Nephron (organoid): Measurements from ENCODE around the gene CERS1.

Experiments used
- H3K27ac Mint-ChIP-seq, 3 experiments: 2 replicates each; pipeline ENCODE4 v1.8.0; 2020; ENCODE audit warnings: mixed read lengths in 3 of 3, mild to moderate bottlenecking in 2 of 3, moderate library complexity in 1 of 3
- H3K27me3 Mint-ChIP-seq: 2 replicates; pipeline ENCODE4 v1.8.0; 2021; ENCODE audit warnings: low read depth, mild to moderate bottlenecking, moderate library complexity, mixed read lengths
- H3K36me3 Mint-ChIP-seq: 2 replicates; pipeline ENCODE4 v1.8.0; 2020; ENCODE audit warnings: low read depth, mixed read lengths
- H3K4me1 Mint-ChIP-seq: 2 replicates; pipeline ENCODE4 v1.8.0; 2020; ENCODE audit warnings: mixed read lengths
- H3K4me3 Mint-ChIP-seq, 3 experiments: 2 replicates each; pipeline ENCODE4 v1.8.0; 2020; ENCODE audit warnings: mild to moderate bottlenecking in 3 of 3, mixed read lengths in 3 of 3, moderate library complexity in 2 of 3
- H3K9me3 Mint-ChIP-seq: 2 replicates; pipeline ENCODE4 v1.8.0; 2020; ENCODE audit warnings: mixed read lengths
- TF ChIP-seq, protein P1 (sequence below), 3 experiments: fragments of 200-600 bp; sonication (generic); IDR thresholded peaks; one replicate each; pipeline ENCODE4 v1.5.0; 2021; ENCODE audit warnings: antibody characterized with exemption in 3 of 3; ENCODE audit not compliant: unreplicated experiment in 3 of 3

The CERS1 gene

GRCh38 chr19:18849838-18850400, 46.0 kb downstream of the CERS1 start:
- TF ChIP-seq, protein P1, sequence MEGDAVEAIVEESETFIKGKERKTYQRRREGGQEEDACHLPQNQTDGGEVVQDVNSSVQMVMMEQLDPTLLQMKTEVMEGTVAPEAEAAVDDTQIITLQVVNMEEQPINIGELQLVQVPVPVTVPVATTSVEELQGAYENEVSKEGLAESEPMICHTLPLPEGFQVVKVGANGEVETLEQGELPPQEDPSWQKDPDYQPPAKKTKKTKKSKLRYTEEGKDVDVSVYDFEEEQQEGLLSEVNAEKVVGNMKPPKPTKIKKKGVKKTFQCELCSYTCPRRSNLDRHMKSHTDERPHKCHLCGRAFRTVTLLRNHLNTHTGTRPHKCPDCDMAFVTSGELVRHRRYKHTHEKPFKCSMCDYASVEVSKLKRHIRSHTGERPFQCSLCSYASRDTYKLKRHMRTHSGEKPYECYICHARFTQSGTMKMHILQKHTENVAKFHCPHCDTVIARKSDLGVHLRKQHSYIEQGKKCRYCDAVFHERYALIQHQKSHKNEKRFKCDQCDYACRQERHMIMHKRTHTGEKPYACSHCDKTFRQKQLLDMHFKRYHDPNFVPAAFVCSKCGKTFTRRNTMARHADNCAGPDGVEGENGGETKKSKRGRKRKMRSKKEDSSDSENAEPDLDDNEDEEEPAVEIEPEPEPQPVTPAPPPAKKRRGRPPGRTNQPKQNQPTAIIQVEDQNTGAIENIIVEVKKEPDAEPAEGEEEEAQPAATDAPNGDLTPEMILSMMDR (IDR thresholded peaks at IDR 0.05; ENCODE audit: unreplicated experiment in 3 of 3): no peak
- Mint-ChIP-seq H3K27me3 (no peaks in the 10 kb centered on the region), H3K4me1 (peaks cover 64% of the 10 kb centered on the region), H3K36me3 (peaks cover 40% of the 10 kb centered on the region), H3K9me3 (no peaks in the 10 kb centered on the region), H3K4me3 (peak overlapping the region; percentile 58 to 66 (median 66)), H3K27ac (peak overlapping the region; percentile 87 to 99 (median 99))

GRCh38 chr19:18848878-18849661, 46.9 kb downstream of the CERS1 start:
- H3K36me3 Mint-ChIP-seq: peaks cover 31% of the 10 kb centered on the region
- peak overlapping the region; percentile 87 to 99 (median 99) for H3K27ac Mint-ChIP-seq
- H3K4me3 Mint-ChIP-seq: peak overlapping the region; percentile 66 to 70 (median 68)
- TF ChIP-seq, protein P1 (IDR thresholded peaks at IDR 0.05; ENCODE audit: unreplicated experiment in 3 of 3): no peak
- no peaks in the 10 kb centered on the region for H3K9me3 Mint-ChIP-seq
- H3K27me3 Mint-ChIP-seq: no peaks in the 10 kb centered on the region
- H3K4me1 Mint-ChIP-seq: peaks cover 64% of the 10 kb centered on the region

GRCh38 chr19:18847549-18848463, 48.2 kb downstream of the CERS1 start:
- Mint-ChIP-seq H3K27me3 (no peaks in the 10 kb centered on the region), H3K4me3 (peak overlapping the region; percentile 17 to 70 (median 49)), H3K27ac (peak overlapping the region; percentile 87 to 99 (median 99)), H3K36me3 (peaks cover 19% of the 10 kb centered on the region), H3K4me1 (peaks cover 61% of the 10 kb centered on the region), H3K9me3 (no peaks in the 10 kb centered on the region)
- TF ChIP-seq, protein P1 (IDR thresholded peaks at IDR 0.05; ENCODE audit: unreplicated experiment in 3 of 3): peak in 1 of 3 experiments; percentile 22

DNA sequence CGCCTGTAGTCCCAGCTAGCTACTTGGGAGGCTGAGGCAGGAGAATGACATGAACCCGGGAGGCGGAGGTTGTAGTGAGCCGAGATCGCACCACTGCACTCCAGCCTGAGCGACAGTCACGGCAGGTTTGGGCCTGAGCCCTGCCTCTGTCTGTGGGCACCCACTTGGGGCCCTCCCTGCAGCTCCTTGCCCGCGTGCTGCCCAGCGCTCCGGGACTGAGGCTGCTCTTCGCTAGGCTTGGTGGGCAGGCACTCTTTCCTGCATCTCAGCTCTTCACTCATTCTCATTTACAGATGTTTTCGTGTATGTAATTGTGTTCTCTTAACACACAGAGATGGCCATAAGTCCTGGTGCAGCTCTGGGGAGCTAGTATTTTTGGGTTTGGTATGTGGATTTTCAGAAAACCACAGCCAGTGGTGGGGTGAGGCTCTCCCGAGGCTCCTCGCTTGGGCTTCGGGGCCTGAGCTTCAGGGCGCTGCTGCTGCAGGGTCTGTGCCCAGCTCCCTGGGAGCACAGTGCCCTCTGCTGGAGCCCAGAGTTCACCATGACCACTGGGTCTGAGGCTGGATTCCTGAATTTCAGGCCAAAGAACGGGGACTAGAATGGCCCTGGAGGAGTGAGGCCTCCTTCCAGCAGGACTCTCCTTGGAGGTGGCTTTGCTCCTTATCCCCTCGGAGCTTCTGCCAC, 49.0 kb downstream of the CERS1 start:
- peak overlapping the region; percentile 87 to 99 (median 99) for H3K27ac Mint-ChIP-seq
- peaks cover 65% of the 10 kb centered on the region for H3K4me1 Mint-ChIP-seq
- H3K36me3 Mint-ChIP-seq: peaks cover 17% of the 10 kb centered on the region
- H3K27me3 Mint-ChIP-seq: no peaks in the 10 kb centered on the region
- H3K4me3 Mint-ChIP-seq: peak overlapping the region; percentile 17 to 70 (median 47)
- H3K9me3 Mint-ChIP-seq: no peaks in the 10 kb centered on the region
- TF ChIP-seq, protein P1 (IDR thresholded peaks at IDR 0.05; ENCODE audit: unreplicated experiment in 3 of 3): peak; percentile 78 to 85 (median 85)

- H3K4me1 Mint-ChIP-seq: peaks cover 72% of the 10 kb centered on the region
- no peaks in the 10 kb centered on the region for H3K27me3 Mint-ChIP-seq
- H3K27ac Mint-ChIP-seq: peak overlapping the region in 2 of 3 experiments; percentile 25 to 99
- peaks cover 12% of the 10 kb centered on the region for H3K36me3 Mint-ChIP-seq
- no peaks in the 10 kb centered on the region for H3K9me3 Mint-ChIP-seq
- TF ChIP-seq, protein P1 (IDR thresholded peaks at IDR 0.05; ENCODE audit: unreplicated experiment in 3 of 3): no peak
- H3K4me3 Mint-ChIP-seq: no peak overlapping the region
Measured at GRCh38 chr19:18845961-18846360, 50.0 kb downstream of the CERS1 start.
